ENCODE measurements around the gene ARID1A.
A peak's percentile ranks its signal among the peaks of the same experiment; 100 is the strongest.

ARID1A gene

DNA sequence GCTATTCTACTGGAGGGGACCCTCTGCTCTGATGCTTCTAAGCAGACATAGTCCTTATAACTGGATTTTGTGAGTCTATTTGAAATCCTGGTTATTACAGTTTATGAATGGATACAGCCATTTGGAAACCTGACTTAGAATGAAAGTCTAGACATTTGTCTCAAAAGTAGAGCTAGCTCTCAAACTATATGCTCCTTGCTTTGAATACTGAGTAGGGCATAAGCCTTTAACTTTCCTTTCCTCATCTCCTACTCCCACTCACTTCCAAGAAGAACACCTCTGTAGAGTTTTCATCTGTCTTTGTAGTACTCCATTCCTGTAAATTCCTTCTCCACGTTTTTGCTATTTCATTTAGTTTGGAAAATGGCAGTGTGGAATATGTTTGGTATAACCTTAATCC, 9.0 kb upstream of the ARID1A start:
- DNase-seq (ENCODE audit: low read depth) = no peak
- TF ChIP-seq, protein P1, sequence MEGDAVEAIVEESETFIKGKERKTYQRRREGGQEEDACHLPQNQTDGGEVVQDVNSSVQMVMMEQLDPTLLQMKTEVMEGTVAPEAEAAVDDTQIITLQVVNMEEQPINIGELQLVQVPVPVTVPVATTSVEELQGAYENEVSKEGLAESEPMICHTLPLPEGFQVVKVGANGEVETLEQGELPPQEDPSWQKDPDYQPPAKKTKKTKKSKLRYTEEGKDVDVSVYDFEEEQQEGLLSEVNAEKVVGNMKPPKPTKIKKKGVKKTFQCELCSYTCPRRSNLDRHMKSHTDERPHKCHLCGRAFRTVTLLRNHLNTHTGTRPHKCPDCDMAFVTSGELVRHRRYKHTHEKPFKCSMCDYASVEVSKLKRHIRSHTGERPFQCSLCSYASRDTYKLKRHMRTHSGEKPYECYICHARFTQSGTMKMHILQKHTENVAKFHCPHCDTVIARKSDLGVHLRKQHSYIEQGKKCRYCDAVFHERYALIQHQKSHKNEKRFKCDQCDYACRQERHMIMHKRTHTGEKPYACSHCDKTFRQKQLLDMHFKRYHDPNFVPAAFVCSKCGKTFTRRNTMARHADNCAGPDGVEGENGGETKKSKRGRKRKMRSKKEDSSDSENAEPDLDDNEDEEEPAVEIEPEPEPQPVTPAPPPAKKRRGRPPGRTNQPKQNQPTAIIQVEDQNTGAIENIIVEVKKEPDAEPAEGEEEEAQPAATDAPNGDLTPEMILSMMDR (IDR thresholded peaks at IDR 0.05; ENCODE audit: low read depth, low read length, missing control alignments) = no peak
- no peak overlapping the region for H3K4me3 ChIP-seq (ENCODE audit: low read depth, low read length)
- in situ Hi-C loops (cut with HindIII; ENCODE audit: low sequenced_read_pairs) = no loop called here

DNA sequence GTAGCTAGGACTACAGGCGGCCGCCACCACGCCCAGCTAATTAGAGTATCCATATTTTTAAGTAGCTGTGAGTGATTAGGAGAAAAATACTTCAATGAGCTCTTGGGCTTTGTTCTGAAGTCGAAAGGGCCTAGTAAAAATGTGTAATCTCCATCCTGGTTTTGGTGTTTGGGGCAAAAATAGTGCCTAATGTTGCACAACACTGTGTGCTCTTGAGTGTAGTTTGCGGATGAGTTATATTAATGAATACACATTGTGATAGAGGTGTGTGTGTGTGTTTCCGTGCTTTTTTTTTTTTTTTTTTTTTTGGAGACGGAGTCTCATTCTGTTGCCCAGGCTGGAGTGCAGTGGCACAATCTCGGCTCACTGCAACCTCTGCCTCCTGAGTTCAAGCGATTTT, 6.3 kb upstream of the ARID1A start:
- no peak for DNase-seq (ENCODE audit: low read depth)
- TF ChIP-seq, protein P1 (IDR thresholded peaks at IDR 0.05; ENCODE audit: low read depth, low read length, missing control alignments) = no peak
- in situ Hi-C loops (cut with HindIII; ENCODE audit: low sequenced_read_pairs) = no loop called here
- H3K4me3 ChIP-seq (ENCODE audit: low read depth, low read length) = no peak overlapping the region

DNA sequence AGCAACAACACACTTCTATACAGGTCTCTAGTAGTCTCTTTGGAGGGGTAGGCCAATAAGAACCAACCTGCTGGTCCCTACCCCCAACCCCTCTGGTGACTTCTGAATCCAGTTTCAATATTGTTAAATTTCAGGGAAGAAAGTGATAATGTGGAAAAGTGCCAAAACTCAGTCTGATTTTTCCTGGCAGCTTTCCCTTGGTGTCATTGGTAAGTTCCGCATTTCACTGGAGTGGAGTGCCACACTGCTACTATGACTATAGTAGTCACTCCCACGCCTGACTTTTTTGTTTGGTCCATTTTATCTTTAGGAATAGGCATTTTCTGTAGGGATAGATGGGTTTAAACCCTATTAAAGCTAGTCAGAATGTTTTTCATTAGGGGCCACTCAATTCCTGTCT, 5.7 kb upstream of the ARID1A start:
- in situ Hi-C loops (cut with HindIII; ENCODE audit: low sequenced_read_pairs) = no loop called here
- TF ChIP-seq, protein P1 (IDR thresholded peaks at IDR 0.05; ENCODE audit: low read depth, low read length, missing control alignments) = no peak
- DNase-seq (ENCODE audit: low read depth) = no peak
- no peak overlapping the region for H3K4me3 ChIP-seq (ENCODE audit: low read depth, low read length)

GRCh38 chr1:26690576-26691031, 5.2 kb upstream of the ARID1A start:
- in situ Hi-C loops (cut with HindIII; ENCODE audit: low sequenced_read_pairs) = no loop called here
- TF ChIP-seq, protein P1 (IDR thresholded peaks at IDR 0.05; ENCODE audit: low read depth, low read length, missing control alignments) = no peak
- no peak for DNase-seq (ENCODE audit: low read depth)
- no peak overlapping the region for H3K4me3 ChIP-seq (ENCODE audit: low read depth, low read length)

DNA sequence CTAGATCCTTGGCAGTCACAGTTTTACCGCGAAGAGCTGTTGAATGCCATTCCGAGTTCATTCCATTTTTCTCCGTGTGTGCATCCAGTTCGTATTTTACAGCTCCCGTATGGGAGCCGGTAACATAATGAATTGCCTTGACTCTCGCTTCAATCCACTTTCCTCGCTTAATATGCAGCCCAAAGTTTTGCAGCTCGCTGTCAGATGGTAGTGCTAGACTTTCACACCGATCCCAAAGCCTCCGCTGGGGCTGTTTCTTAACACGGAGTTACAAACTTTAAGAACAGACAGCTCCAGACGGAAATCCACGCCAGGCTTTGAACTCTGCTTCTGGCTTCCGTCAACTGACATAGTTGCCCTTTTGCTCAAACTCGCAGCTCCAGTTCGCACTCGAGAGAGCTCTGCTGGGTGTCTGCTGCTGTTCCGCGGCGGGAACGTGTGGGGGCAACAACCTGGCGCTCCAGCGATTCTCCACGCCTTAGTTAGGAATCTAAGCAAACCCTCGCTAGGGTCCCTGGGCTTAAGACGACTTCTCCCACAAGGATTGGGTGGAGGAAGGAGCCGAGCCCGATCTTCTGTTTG, 3.5 kb upstream of the ARID1A start:
- DNase-seq (ENCODE audit: low read depth) = peak; percentile 92
- in situ Hi-C loops (cut with HindIII; ENCODE audit: low sequenced_read_pairs) = no loop called here
- TF ChIP-seq, protein P1 (IDR thresholded peaks at IDR 0.05; ENCODE audit: low read depth, low read length, missing control alignments) = peak; percentile 14
- H3K4me3 ChIP-seq (ENCODE audit: low read depth, low read length) = peak overlapping the region; percentile 55

DNA sequence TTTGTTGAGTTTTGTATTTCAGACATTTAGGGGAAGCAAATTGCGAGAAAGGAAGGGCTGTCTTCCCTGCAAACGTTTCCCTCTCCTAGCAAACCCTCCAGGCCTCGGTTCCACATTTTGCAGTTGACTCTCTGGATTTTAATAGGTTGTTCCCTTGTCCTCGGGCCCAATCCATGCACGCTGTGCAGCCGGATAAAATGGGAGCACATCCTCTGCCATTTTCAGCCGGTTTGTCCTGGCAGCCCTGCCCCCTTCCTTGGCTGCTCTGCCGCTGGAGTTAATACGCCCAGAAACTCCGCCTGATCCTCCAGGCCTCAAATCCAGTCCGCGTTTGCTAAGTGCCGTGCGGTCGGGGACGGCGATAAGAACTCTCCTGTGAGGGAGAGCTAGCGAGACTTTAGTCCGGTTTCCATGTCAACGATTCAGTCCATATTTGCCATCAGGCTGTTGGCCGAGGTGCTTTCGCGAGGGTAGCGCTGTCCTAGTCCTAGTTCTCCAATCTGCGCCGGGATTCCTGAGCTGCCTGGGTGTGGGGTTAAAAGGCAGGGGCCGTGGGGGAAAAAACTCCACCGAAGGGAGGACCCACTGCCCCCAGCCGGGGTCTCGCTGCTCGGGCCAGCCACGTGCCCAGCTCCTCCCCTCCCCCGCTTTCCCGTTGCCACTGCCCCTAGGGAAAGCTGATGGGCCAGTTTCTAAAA, 2.9 kb upstream of the ARID1A start:
- peak; percentile 96 for DNase-seq (ENCODE audit: low read depth)
- H3K4me3 ChIP-seq (ENCODE audit: low read depth, low read length) = peak overlapping the region; percentile 55
- TF ChIP-seq, protein P1 (IDR thresholded peaks at IDR 0.05; ENCODE audit: low read depth, low read length, missing control alignments) = no peak
- in situ Hi-C loops (cut with HindIII; ENCODE audit: low sequenced_read_pairs) = no loop called here
